COLO829 (cell line): ENCODE results near the gene G0S2.
"Not testable (repeated sequence)": the region's sequence is repeated elsewhere in the genome, so short reads cannot be mapped to it uniquely, and the experiment has no call there.

Experiments
- DNase-seq: peaks from one replicate; pipeline ENCODE4 v3.0.0; 2012; ENCODE audit warnings: low spot score

G0S2 gene

DNA sequence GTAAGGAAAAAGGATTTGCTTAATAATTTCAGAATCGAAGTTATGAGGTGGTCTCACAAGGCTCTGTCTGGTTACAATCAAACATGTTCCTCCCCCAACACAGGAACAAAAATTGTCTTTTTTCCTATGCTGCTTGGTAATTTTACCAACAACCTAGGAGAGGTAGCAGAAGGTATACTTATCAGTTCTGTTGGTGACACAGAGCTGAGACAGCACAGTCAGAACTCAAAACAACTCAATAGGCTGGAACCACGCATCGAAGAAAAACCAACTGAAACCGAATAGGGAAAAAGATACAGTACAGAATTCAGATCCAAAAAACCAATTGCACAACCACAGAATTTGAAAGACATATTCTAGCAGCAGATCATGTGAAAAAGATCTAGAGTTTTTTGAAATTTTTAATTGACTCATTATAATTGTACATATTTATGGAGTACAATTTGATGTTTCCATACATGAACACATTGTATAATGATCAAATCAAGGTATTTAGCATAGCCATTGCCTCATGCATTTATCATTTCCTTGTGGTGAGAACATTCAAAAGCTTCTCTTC is 3.8 kb downstream of the G0S2 start:
- DNase-seq: no peak

DNA sequence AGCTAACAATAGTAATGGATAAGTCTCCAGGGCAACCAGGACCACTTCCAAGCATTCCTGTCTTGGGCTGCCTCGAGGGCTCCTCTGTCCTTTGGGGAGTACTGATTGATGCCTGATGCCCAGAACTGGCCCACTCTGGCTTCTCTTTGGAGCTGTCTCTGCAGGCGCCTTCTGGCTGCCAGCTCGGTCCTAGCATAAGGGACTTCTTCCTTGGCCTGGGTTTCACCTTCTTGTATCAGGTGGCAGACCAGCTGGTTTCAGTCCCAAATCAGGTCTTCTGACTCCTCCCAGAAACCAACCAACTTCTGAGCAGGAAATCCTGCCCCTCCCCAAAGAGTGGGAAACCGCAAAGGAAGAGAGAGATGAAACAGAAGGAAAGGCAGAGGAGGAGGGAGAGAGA is 10.6 kb downstream of the G0S2 start:
- DNase-seq: no peak

DNA sequence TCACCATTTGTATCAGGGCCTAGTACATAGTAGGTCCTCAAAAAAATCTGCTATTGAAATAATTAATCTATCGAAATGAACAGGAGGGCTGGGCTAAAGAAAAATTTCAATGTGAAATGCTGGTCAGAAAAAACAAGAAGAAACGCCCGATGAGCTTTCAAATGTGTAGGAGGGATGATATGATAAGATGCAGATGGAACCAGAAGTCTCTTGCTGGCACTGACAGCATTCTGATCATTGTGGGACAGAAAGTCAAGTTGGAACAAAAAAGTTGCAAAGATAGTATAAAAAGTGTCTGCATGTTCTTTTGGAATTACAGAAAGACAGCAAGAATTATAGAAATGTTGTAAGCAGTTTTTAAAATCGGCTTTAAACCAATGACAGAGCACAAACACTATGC is 11.1 kb downstream of the G0S2 start:
- no peak for DNase-seq

DNA sequence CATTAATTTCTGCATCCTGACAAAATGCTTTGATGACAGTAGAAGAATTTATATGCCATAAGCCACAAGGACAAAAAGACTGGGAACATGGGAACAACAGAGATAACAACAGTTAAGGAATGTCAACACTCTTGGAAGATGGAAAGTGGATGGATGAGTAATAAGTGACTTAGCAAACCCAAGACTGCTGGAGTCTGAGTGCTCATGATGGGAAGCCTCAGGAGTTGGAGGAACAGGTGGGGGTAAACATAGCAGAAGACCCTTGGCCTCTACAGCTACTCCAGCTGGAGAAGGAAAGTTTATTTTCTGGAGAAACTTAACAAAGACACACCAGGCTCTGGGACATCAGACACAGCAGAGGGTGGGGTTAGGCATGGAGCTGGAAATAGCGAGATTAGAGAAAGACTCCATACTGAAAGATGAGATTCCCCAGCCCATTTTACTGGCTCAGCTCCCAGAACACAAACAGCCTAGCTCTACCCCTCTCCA is 13.6 kb downstream of the G0S2 start:
- no peak for DNase-seq

DNA sequence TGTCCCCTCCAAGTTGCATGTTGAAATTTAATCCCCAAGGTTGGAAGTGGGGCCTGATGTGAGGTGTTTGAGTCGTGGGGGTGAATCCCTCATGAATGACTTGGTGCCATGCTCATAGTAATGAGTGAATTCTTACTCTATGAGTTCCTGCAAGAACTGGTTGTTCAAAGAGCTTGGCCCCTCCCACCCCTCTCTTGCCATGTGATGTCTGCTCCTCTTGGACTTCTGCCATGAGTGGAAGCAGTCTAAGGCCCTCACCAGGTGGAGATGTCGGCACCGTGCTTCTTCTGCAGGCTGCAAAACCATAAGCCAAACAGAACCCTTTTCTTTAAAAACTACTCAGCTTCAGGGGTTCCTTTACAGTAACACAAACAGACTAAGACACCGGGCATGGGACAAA is 14.3 kb downstream of the G0S2 start:
- no peak for DNase-seq

DNA sequence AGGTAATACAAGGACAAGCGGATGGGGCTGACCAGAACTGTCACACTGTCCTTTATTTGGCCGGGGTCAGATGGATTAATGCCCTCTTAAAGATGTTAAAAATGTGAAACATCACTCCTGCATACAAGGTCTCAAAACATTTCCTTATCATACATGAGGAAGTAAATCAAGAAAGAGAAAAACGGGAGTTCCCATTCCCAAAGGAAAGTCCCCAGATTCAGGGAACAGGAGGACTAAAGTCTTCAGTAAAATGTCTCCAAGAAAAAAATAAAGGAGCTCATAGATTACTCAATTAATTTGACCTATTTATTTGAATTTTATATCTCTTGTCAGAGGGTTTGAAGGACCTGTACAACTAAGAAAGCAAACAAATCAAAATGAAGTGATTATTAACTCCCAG is 16.0 kb downstream of the G0S2 start:
- no peak for DNase-seq

DNA sequence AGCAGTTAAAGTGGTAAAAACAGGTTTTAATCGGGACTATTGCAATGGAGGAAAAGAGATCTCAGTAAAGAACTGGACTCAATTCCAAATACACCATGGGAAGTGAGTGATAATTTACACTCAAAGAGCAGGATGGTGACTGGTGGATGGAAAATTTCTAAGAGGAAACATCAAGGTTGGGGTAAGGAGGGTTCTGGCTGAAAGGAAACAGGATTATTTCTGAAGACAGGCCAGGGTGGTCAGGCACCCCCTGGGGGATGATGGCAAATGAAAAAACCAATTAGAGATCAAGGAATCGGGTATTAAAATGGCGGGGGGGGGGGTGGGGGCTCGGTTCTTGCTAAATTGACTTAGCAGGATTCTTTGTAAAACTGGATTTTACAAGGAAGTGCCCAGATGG is 17.1 kb downstream of the G0S2 start:
- no peak for DNase-seq

DNA sequence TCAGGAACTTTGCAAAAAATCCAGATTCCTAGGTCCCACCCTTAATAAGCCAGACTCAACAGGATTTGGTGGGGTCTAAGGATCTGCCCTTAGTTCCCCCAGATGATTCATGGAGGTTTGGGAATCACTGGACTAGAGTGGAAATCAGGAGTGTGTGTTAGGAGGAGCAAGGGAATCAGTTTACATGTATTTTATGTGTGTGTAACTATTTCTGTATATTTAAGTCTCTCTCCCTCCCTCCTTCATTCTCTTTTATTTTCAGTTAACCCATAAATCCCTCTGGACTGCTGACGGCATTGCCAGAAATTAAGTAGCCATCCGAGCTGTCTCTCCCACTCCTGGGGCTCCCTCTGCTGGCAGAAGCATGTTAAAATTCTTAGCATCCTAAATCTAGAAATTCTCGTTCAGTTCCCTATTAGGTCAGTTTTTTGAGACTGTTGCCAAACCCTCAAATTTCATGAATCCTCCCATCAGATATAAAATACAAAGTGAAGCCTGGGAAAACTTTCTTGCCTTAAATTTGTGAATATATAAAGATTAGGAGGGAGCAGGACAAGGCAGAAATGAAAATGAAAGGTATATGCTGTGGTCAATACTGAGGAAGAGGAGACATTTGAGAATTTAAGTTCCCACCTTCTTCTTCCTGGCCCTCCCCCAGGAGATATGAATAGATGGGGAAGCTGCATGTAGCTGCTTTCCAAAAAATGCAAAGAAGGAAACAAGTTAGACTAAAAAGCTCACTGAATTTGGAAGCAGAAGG is 17.7 kb downstream of the G0S2 start:
- DNase-seq: peak; percentile 86

DNA sequence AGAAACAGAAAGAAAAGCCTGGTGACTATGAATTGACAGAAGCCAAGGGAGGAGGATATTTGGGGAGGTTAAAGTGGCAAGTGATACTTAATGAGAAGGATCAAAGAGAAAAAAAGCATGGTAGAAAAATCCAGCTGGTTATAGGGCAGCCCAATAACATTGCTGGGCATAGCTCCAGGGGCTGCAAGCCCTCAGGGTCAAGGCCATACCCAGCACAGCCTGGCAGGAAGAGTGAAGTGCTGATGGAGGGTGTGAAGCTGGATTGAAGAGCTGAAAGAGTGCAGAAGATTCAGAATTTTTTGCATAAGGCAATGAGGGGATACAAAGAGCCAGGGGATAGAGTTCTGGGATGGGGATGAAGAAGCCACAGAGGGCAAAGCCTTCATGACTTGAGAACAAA is 21.5 kb downstream of the G0S2 start:
- no peak for DNase-seq

DNA sequence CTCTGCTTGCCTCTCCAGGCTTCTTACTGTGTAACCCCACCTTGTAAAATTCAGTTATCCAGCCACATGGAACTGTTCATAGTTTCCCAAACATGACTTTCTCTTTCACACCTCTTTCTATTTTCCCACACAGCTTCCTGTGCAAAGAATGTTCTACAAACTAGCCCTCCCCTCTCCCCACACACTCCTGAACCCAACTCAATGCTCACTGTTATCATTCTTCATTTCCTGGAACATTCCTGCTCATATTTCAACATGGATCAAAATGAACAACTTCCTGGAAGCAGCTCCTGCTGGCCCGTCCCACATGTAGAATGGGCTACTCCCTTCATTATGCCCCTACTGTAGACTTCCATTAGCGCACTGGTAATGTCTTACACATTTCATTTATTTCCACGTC is 21.9 kb downstream of the G0S2 start:
- no peak for DNase-seq

DNA sequence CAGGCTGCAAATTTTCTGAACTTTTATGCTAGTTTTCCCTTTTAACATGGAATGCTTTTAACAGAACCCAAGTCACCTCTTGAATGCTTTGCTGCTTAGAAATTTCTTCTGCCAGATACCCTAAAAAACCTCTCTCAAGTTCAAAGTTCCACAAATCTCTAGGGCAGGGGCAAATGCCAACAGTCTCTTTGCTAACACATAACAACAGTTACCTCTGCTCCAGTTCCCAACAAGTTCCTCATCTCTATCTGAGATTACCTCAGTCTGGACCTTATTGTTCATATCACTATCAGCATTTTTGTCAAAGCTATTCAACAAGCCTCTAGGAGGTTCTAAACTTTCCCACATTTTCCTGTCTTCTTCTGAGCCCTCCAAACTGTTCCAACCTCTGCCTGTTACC is 25.5 kb downstream of the G0S2 start:
- not testable (repeated sequence) for DNase-seq

DNA sequence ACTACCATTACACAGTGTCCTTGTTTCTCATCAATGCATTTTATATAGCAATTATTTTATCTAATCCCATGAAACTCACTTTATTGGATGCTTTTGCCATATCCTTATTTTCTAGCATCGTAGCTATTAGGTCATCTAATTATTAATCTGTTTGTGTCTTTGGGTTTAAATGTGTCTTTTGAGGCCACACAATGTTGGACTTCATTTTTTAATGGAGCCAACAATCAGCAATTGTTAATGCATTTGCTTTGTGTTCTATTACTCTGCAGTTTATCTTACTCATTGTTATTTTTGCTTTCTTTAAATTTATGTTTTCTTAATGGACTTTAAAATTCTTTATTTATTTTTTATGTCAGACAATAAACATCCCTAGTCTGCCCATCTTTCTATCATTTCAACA is 27.6 kb downstream of the G0S2 start:
- no peak for DNase-seq

DNA sequence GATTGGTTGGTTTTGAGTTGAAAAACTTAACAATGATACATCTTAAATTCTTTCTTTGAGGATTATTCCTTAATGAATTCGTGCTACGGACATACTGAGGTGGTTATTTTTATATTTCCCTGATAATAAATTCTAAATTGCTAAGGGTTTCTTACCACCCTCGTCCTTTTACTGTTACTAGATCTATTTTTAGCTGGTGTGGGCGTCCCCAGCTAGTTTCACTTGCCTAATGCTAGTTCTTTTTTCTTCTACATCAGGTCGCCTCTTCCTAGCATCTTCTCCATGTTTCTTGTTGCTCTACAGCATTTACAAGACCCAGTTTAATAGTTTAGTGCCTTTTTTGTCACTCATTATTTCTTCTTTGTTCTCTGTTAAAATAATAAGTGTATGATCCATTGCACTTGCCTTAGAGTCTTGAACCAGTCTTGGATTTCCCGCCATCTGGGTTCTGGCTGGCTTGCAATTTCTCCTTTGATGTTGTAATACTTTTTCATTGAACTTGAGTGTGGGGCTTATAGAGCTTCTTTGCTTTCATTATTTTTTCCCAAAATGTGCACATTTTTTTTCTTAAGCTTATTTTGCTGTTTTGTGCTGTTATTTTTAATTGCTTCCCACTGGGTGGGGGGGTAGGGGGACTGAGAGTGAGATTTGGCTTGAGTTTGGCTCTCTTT is 28.8 kb downstream of the G0S2 start:
- DNase-seq: no peak

DNA sequence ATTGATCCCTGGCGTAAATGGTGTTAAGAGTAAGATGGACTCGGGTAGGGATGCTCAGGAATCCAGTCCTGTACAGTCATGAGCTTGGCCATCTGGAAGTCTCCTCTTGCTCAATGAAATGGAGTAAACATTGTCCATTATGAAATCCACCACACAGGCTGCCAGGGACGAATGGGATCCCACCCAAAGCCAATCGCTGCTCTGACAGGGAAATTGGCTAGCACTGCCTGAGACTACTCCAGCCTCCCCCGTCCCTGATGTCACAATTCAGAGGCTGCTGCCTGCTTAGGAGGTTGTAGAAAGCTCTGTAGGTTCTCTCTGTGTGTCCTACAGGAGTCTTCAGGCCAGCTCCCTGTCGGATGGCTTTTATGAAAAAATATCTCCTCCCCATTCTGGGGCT is 29.4 kb downstream of the G0S2 start, which contains the start of gene HSD11B1:
Gene HSD11B1, plus strand, starts transcription at position 263 of the 400 bp plus-strand sequence. Its CDS starts 97 bp downstream, at position 360.
- no peak for DNase-seq

DNA sequence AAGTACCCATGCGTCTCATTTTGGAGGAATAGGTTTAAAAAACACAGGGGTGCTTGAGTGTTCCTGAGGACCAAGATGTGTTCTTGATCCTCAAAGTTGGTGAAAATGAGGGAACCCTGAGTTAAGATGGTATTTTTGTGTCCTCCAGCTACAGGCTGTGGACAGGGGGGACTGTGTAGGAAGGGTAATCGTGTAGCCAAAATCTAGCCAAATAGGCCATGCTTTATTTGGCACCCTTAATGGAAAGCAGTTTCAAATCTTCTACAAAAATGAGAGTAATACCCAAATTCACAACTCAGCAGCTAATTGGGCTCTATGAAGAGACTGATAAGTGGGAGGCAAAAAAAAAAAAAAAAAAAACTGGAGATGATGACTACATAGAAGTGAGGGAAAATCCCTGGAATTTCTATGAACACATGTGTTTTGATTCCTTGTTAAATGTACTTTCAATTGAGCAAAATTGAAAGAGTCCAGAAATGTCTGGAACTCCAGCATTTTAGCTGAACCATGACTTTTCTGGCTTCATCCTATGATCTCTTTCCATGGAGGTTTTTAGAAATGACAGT is 29.9 kb downstream of the G0S2 start:
- no peak for DNase-seq

DNA sequence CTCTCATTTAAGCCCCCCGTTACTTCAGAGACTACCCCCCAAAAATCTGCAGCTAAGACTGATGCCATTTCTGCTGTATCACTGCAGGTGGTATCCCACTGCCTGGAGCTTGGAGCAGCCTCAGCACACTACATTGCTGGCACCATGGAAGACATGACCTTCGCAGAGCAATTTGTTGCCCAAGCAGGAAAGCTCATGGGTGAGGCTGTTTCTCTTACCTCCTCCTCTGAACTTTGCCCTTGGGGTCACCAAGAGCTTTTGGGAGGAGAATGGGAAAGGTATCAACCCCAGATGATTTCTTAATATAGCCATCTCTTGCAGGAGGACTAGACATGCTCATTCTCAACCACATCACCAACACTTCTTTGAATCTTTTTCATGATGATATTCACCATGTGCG is 31.4 kb downstream of the G0S2 start:
- DNase-seq: no peak

DNA sequence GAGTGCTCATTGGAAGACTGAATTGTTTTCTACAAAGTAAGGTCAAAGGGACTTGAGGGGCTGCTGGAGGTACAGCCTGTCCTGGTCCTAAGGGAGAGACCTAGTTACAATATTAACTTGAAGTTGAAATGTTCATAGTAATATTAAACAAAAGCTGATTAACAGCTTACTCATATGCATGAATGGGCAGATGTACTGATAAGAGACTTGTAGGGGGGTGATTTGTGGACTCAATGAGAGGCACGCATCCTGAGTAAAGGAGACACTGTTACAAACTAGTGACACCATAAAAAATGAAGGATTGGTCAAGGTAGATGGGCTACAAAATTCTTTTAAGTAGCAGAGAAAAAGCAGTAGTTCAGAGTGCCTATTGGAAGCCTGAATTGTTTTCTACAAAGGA is 32.1 kb downstream of the G0S2 start:
- DNase-seq: no peak

DNA sequence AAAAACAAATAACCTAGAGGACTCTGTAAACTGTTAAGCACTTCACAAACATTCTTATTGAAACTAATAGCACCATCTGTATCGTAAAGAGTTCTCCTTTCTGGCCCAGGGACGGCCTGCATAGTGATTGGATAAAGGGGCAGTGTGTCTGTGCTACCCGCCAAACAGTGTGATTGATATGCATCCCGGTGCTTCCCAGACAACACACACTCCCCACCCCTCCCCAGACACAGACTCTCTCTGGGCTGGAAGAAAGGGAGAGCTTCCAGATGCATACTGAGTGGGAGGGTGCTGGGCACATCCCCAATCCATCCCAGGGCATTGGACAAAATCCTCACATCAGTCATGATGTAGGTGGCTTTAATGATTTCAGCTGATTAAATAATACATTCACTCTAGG is 33.1 kb downstream of the G0S2 start:
- DNase-seq: no peak

DNA sequence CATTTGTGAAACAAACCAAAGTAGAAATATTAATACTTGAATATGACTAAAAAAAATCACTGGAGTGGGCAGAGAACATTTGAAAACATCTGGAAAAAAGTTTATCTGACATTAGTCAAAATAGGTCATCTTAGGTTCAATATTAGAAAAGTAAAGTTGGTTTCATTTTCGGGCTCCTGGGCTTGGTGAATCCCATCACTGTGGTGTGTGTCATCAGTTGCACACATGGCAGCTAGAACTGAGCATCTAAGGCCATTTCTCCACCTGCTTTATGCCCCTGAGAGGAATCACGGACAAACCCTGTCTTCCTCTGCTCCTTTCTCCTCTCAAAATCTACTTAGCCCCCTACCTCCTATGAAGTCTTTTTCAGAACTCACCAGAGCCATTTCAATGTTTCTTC is 34.9 kb downstream of the G0S2 start:
- DNase-seq: no peak

DNA sequence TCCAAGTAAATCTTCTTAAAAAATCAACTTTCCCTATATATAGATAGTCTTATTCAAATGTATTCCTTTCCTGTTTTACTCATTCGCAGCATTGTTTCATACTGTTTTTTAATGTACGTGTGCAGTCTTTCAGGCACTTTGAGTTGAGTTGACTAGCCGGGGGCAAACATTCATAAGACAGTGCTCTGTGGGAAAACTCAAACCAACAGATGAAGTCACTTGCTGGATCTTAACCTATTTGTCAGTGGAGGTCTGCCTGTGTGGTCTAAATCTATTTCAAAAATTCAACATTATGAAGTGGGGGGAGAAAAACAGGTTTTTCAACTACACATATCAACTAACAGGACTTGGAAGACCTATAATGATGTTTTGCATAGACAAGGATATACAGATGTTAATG is 35.6 kb downstream of the G0S2 start:
- no peak for DNase-seq

DNA sequence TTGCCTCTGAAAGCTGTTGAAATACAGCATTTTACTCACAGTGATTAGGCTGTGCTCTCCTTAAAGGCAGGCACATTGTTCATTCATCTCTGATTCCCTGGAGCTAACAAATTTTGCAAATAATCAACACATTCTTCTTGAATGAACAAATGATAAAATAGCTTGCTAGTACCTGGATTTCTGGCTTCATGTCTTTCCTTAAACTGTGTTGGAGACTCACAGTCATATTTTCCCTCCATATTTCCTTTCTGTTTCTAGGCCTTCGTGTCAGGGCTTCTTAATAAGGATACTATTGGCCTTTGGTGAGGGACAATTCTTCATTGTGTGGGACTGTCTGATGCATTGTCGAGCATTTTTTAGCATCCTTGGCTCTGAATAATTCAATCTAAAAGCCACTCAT is 39.1 kb downstream of the G0S2 start:
- DNase-seq: no peak

DNA sequence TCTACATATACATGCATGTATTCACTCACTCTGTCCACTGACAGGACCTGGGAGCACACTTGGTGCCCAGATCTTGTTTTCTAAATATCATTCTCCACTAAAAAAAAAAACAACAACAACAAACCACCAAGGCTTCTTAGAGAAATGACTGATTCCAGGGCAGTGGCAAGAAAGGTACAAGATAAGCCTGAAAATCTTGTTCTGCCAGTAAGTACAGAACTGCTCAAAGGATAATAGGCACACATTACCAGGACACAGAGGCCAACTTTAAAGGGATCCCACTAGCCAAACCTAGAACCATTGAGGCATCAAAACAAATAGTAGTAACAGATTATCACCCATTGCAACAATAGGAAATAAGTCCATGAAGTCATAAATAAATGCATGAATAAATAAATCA is 40.1 kb downstream of the G0S2 start:
- no peak for DNase-seq

DNA sequence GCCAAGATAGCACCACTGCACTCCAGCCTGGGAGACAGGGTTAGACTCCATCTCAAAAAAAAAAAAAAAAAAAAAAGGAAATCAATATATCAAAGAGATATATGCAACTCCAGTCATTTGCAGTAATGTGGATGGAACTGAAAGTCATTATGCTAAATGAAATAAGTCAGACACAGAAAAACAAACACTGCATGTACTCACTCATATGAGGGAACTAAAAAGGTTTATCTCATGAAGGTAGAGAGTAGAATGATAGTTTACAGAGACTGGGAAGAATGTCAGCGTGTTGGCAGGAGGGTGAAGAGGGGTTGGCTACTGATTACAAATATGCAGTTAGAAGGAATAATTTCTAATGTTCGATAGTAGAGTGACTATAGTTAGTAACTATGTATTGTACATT is 42.6 kb downstream of the G0S2 start:
- no peak for DNase-seq
